SK-N-SH (cell line): Measurements from ENCODE around the gene IFNL2. TPM values are rescaled to one million over a fixed set of nuclear protein-coding genes. Genes with fewer than 3 reads are reported as not detected.

Experiments
- CTCF ChIA-PET: fragments of 300-600, 350-600 bp; formaldehyde crosslinking; extraction: SDS; loops from one replicate; lab custom pipeline; 2021; lab: Yijun Ruan, JAX
- POLR2A ChIA-PET: fragments of 350-600 bp; sonication (Branson Sonifier 250); formaldehyde crosslinking; extraction: SDS; loops from one replicate; lab custom pipeline; 2020; ENCODE audit warnings: antibody characterized with exemption, inconsistent platforms; lab: Yijun Ruan, JAX
- DNase-seq: peaks from one replicate; pipeline ENCODE4 v3.0.0; 2012
- H2AFZ ChIP-seq: fragments of 200-600 bp; sonication (generic); 2 replicates; pipeline ENCODE4 v1.8.1; 2016; ENCODE audit warnings: antibody characterized with exemption, mild to moderate bottlenecking, low read depth
- H3F3A ChIP-seq: fragments of 200-600 bp; sonication (generic); replicated peaks from 2 replicates; pipeline ENCODE3; 2016; ENCODE audit warnings: antibody characterized with exemption, mild to moderate bottlenecking; ENCODE audit not compliant: insufficient read depth
- H3K27ac ChIP-seq, 2 experiments: fragments of 200-500 bp in 1 of 2; fragments of 200-600 bp in 1 of 2; sonication (Bioruptor generic) in 1 of 2; sonication (generic), shearing (Covaris generic) in 1 of 2; 2 replicates each; pipeline versions ENCODE4 v1.5.1 to v1.6.1; 2014 to 2016; ENCODE audit warnings: low read depth in 2 of 2, inconsistent platforms in 1 of 2, low read length in 1 of 2, mild to moderate bottlenecking in 1 of 2, mixed read lengths in 1 of 2
- H3K27me3 ChIP-seq: fragments of 200-600 bp; sonication (generic), shearing (Covaris generic); 2 replicates; pipeline ENCODE4 v1.6.1; 2016; ENCODE audit warnings: mixed run types; ENCODE audit not compliant: insufficient read depth
- H3K36me3 ChIP-seq, 2 experiments: fragments of 200-500 bp in 1 of 2; fragments of 200-600 bp in 1 of 2; sonication (Bioruptor generic) in 1 of 2; sonication (generic) in 1 of 2; replicated peaks in 1 of 2; 2 replicates each; pipeline versions ENCODE3 to v1.5.1; 2014 to 2016; ENCODE audit warnings: low read length in 1 of 2, mild to moderate bottlenecking in 1 of 2; ENCODE audit not compliant: insufficient read depth in 2 of 2, control insufficient read depth in 1 of 2
- H3K4me1 ChIP-seq, 2 experiments: fragments of 200-500 bp in 1 of 2; fragments of 200-600 bp in 1 of 2; sonication (Bioruptor generic) in 1 of 2; sonication (generic), shearing (Covaris generic) in 1 of 2; 2 replicates each; pipeline versions ENCODE4 v1.5.1 to v1.6.1; 2014 to 2016; ENCODE audit warnings: low read depth in 1 of 2, low read length in 1 of 2, mixed run types in 1 of 2; ENCODE audit not compliant: insufficient read depth in 2 of 2, control insufficient read depth in 1 of 2
- H3K4me2 ChIP-seq: fragments of 200-600 bp; sonication (generic), shearing (Covaris generic); 2 replicates; pipeline ENCODE4 v1.6.1; 2017; ENCODE audit warnings: mixed run types
- H3K4me3 ChIP-seq, 2 experiments: fragments of 200-500 bp in 1 of 2; fragments of 200-600 bp in 1 of 2; sonication (Bioruptor generic) in 1 of 2; sonication (generic), shearing (Covaris generic) in 1 of 2; 2 replicates each; pipeline versions ENCODE4 v1.5.1 to v1.8.1; 2014 to 2016; ENCODE audit warnings: low read depth in 2 of 2, inconsistent platforms in 1 of 2, low read length in 1 of 2, mild to moderate bottlenecking in 1 of 2, mixed read lengths in 1 of 2, moderate library complexity in 1 of 2
- H3K79me2 ChIP-seq: fragments of 200-600 bp; sonication (generic); 2 replicates; pipeline ENCODE4 v1.8.1; 2017; ENCODE audit warnings: mild to moderate bottlenecking; ENCODE audit not compliant: insufficient read depth
- H3K9ac ChIP-seq: fragments of 200-600 bp; sonication (generic); 2 replicates; pipeline ENCODE4 v1.6.1; 2017; ENCODE audit warnings: mixed run types
- H3K9me2 ChIP-seq: fragments of 200-600 bp; sonication (generic); 2 replicates; pipeline ENCODE4 v1.6.1; 2017; ENCODE audit warnings: mixed run types
- H3K9me3 ChIP-seq: fragments of 200-600 bp; sonication (generic); 2 replicates; pipeline ENCODE4 v1.6.1; 2017; ENCODE audit warnings: mixed run types, mild to moderate bottlenecking, moderate library complexity
- H4K20me1 ChIP-seq: fragments of 200-600 bp; sonication (generic); 2 replicates; pipeline ENCODE4 v1.6.1; 2017; ENCODE audit warnings: mild to moderate bottlenecking, mixed run types; ENCODE audit not compliant: insufficient read depth
- ELF1 ChIP-seq: IDR thresholded peaks from 2 replicates; pipeline ENCODE4 v1.4.0; 2012
- EP300 ChIP-seq, 2 experiments: IDR thresholded peaks; 2 replicates each; pipeline versions ENCODE4 v1.4.0 to v1.6.1; 2012; ENCODE audit warnings: borderline replicate concordance in 1 of 2, low read depth in 1 of 2, low read length in 1 of 2
- FOXJ3 ChIP-seq: sonication (generic); formaldehyde crosslinking; IDR thresholded peaks from 2 replicates; pipeline ENCODE4 v1.5.1; 2020; ENCODE audit warnings: mild to moderate bottlenecking, missing genetic modification reagents
- GATA2 ChIP-seq: sonication (generic); formaldehyde crosslinking; IDR thresholded peaks from 2 replicates; pipeline ENCODE4 v1.5.0; 2020; ENCODE audit warnings: mild to moderate bottlenecking, missing genetic modification reagents
- MEF2A ChIP-seq: IDR thresholded peaks from 2 replicates; pipeline ENCODE4 v1.4.0; 2012; ENCODE audit warnings: low read depth, borderline replicate concordance
- NRF1 ChIP-seq: IDR thresholded peaks from 2 replicates; pipeline ENCODE4 v1.6.1; 2012; ENCODE audit warnings: low read depth, mild to moderate bottlenecking, low read length
- PBX3 ChIP-seq: IDR thresholded peaks from 2 replicates; pipeline ENCODE4; 2012
- RAD21 ChIP-seq: IDR thresholded peaks from 2 replicates; pipeline ENCODE4 v1.6.1; 2012; ENCODE audit warnings: mild to moderate bottlenecking, low read length
- RCOR1 ChIP-seq: fragments of 150-350 bp; IDR thresholded peaks from 2 replicates; pipeline ENCODE4 v1.6.1; 2017; ENCODE audit warnings: antibody characterized with exemption, low read length
- REST ChIP-seq: IDR thresholded peaks from 2 replicates; pipeline ENCODE4 v1.6.1; 2012; ENCODE audit warnings: mild to moderate bottlenecking, low read depth, low read length, moderate library complexity
- RXRA ChIP-seq: IDR thresholded peaks from 2 replicates; pipeline ENCODE4 v1.4.0; 2012; ENCODE audit warnings: low read depth, mild to moderate bottlenecking, borderline replicate concordance
- SMC3 ChIP-seq: IDR thresholded peaks from 2 replicates; pipeline ENCODE4 v1.6.1; 2012; ENCODE audit warnings: low read depth, low read length, improper control_type of control experiment
- TAF1 ChIP-seq: IDR thresholded peaks from 2 replicates; pipeline ENCODE4 v1.6.1; 2012; ENCODE audit warnings: low read depth, mild to moderate bottlenecking, low read length, moderate library complexity, borderline replicate concordance
- YY1 ChIP-seq: IDR thresholded peaks from 2 replicates; pipeline ENCODE4 v1.4.0; 2012; ENCODE audit warnings: low read depth, mild to moderate bottlenecking
- WGBS: methylation state at CpG from one replicate; pipeline ENCODE4 v1.1.6; 2017; ENCODE audit warnings: low lambda C conversion rate; 5-methylcytosine and 5-hydroxymethylcytosine counted together
- polyA plus RNA-seq, 3 experiments: library from polyadenylated mRNA; depleted of rRNA; stranded (reverse); fragments of >200 nt; gene quantifications; 2 replicates each; pipeline ENCODE4 v1.2.3, GENCODE V29; 2012
- TF ChIP-seq, protein P1 (sequence below): IDR thresholded peaks from 2 replicates; pipeline ENCODE4 v1.4.0; 2012; ENCODE audit warnings: low read depth
- TF ChIP-seq, protein P2 (sequence below): IDR thresholded peaks from 2 replicates; pipeline ENCODE4 v1.4.0; 2012; ENCODE audit warnings: low read depth, borderline replicate concordance
- TF ChIP-seq, protein P3 (sequence below): fragments of 150-350 bp; IDR thresholded peaks from 2 replicates; pipeline ENCODE4 v1.6.1; 2016; ENCODE audit warnings: mild to moderate bottlenecking, low read depth, low read length

Gene IFNL2
- polyA plus RNA-seq, 1 of the 3 experiments (the other 2 are of a cell fraction): not detected

GRCh38 chr19:39304701-39305571 lies 36.7 kb downstream of the IFNL2 start:
- 68% methylated on average over 5 of the region's 6 CpGs for WGBS
- POLR2A ChIA-PET: interaction anchor here (0.6 kb wide), 1 partner anchor 240 kb away, joined by 3 read pairs; no protein-coding TSS in a partner anchor
- CTCF ChIA-PET: interaction anchor here (0.5 to 1.5 kb wide), 3 partner anchors 22 to 253 kb away, joined by 3 to 6 read pairs (median 3); no protein-coding TSS in a partner anchor
- Histone ChIP-seq H3K9me3 (no peaks in the 10 kb centered on the region), H3K9ac (no peak overlapping the region), H3K27me3 (no peaks in the 10 kb centered on the region), H3K9me2 (no peaks in the 10 kb centered on the region), H4K20me1 (no peaks in the 10 kb centered on the region), H3F3A (no peaks in the 10 kb centered on the region), H3K27ac (no peak overlapping the region)
- no peak for TF ChIP-seq MEF2A
- TF ChIP-seq, protein P1, sequence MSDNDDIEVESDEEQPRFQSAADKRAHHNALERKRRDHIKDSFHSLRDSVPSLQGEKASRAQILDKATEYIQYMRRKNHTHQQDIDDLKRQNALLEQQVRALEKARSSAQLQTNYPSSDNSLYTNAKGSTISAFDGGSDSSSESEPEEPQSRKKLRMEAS: no peak
- TF ChIP-seq, all 33 proteins: peak for 0
- Histone ChIP-seq H3K4me2 (no peak overlapping the region), H3K4me3 (no peak overlapping the region), H3K36me3 (no peaks in the 10 kb centered on the region), H2AFZ (no peak overlapping the region), H3K79me2 (no peaks in the 10 kb centered on the region), H3K4me1 (no peaks in the 10 kb centered on the region)
- no peak for DNase-seq

- no peaks in the 10 kb centered on the region for H3K36me3 ChIP-seq
- no peak overlapping the region for H3K9ac ChIP-seq
- no peak overlapping the region for H3K4me3 ChIP-seq
- no peaks in the 10 kb centered on the region for H3K27me3 ChIP-seq
- CTCF ChIA-PET: interaction anchor here (1.5 kb wide), 1 partner anchor 254 kb away, joined by 3 read pairs; no protein-coding TSS in a partner anchor
- no peak for DNase-seq
- no peak overlapping the region for H2AFZ ChIP-seq
- no peaks in the 10 kb centered on the region for H4K20me1 ChIP-seq
- no peaks in the 10 kb centered on the region for H3K79me2 ChIP-seq
- no peaks in the 10 kb centered on the region for H3F3A ChIP-seq
- no peaks in the 10 kb centered on the region for H3K9me3 ChIP-seq
- H3K4me1 ChIP-seq: no peaks in the 10 kb centered on the region
- POLR2A ChIA-PET: no interaction called here
- H3K4me2 ChIP-seq: no peak overlapping the region
- H3K9me2 ChIP-seq: no peaks in the 10 kb centered on the region
- no peak overlapping the region for H3K27ac ChIP-seq
- TF ChIP-seq, protein P1: no peak
- TF ChIP-seq RXRA: no peak
- TF ChIP-seq NRF1: no peak
- no peak for TF ChIP-seq TAF1
- TF ChIP-seq SMC3: no peak
- TF ChIP-seq RAD21: no peak
- TF ChIP-seq RCOR1: no peak
- TF ChIP-seq PBX3: no peak
- TF ChIP-seq, protein P2, sequence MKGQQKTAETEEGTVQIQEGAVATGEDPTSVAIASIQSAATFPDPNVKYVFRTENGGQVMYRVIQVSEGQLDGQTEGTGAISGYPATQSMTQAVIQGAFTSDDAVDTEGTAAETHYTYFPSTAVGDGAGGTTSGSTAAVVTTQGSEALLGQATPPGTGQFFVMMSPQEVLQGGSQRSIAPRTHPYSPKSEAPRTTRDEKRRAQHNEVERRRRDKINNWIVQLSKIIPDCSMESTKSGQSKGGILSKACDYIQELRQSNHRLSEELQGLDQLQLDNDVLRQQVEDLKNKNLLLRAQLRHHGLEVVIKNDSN: no peak
- no peak for TF ChIP-seq EP300 (IDR thresholded peaks at IDR 0.05; ENCODE audit: borderline replicate concordance in 1 of 2, low read depth in 1 of 2, low read length in 1 of 2)
- no peak for TF ChIP-seq GATA2 (CRISPR knock-in tag)
- TF ChIP-seq, protein P3, sequence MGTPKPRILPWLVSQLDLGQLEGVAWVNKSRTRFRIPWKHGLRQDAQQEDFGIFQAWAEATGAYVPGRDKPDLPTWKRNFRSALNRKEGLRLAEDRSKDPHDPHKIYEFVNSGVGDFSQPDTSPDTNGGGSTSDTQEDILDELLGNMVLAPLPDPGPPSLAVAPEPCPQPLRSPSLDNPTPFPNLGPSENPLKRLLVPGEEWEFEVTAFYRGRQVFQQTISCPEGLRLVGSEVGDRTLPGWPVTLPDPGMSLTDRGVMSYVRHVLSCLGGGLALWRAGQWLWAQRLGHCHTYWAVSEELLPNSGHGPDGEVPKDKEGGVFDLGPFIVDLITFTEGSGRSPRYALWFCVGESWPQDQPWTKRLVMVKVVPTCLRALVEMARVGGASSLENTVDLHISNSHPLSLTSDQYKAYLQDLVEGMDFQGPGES: no peak
- no peak for TF ChIP-seq ELF1
- TF ChIP-seq FOXJ3 (CRISPR knock-in tag): no peak
- TF ChIP-seq REST: no peak
- no peak for TF ChIP-seq YY1
Observed at GRCh38 chr19:39306075-39306474, 37.9 kb downstream of the IFNL2 start.
